Fibroblast of skin of left quadriceps (primary cell): Measurements from ENCODE around the gene KEL.
"Not testable (repeated sequence)": the region's sequence is repeated elsewhere in the genome, so short reads cannot be mapped to it uniquely, and the experiment has no call there.

Experiments
- DNase-seq, 2 experiments: peaks; one replicate each; pipeline ENCODE4 v3.0.0-alpha.2; 2013; ENCODE audit warnings: low read depth in 2 of 2

The KEL gene, protein sequence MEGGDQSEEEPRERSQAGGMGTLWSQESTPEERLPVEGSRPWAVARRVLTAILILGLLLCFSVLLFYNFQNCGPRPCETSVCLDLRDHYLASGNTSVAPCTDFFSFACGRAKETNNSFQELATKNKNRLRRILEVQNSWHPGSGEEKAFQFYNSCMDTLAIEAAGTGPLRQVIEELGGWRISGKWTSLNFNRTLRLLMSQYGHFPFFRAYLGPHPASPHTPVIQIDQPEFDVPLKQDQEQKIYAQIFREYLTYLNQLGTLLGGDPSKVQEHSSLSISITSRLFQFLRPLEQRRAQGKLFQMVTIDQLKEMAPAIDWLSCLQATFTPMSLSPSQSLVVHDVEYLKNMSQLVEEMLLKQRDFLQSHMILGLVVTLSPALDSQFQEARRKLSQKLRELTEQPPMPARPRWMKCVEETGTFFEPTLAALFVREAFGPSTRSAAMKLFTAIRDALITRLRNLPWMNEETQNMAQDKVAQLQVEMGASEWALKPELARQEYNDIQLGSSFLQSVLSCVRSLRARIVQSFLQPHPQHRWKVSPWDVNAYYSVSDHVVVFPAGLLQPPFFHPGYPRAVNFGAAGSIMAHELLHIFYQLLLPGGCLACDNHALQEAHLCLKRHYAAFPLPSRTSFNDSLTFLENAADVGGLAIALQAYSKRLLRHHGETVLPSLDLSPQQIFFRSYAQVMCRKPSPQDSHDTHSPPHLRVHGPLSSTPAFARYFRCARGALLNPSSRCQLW

DNA sequence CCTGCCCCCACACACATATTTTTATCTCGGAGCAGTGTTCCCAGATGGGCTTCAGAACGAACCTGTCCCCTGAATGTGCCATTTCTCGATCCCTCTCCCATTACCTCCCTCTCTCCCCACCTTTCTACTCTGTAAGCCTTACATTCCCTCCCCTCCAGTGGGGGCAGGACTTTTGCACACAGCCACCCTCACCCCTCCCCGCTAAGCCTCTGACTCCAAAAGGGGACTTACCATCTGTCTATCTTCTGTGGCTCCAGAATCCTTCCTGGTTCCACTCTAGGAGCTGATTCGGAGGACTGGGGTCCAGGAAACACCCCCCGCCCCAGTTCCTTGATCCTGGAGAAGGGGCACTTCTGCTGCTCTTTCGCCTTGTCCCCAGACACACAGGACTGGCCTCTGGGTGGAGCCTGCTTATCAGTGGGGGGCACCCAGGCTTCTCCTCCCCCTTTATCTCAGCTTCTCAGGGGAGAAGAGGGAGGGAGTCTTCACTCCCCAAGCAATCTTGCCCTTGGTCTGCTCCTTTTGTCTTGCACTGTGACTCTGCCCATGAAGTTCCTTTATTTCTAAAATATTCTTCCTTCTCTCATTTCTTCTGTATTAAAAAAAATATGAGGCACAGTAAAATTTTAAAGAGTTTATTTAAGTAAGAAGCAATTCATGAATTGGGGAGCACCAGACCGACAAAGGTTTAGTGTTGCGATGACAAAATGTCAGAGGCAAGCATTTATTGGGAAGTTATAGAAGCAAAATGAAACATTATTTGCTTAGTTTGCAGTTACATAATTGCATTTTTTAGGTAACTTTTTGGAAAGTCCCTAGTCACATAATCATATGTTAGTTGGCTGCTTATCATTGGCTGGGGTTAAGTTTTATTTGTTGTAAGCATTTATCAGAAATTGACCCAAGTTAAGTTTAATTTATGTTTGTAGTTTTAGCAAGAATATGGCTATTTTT is at the start of gene KEL:
Gene KEL, minus strand, starts transcription at position 391 of the 954 bp plus-strand sequence. Its CDS starts 157 bp downstream, at position 234.
- DNase-seq, result no peak

DNA sequence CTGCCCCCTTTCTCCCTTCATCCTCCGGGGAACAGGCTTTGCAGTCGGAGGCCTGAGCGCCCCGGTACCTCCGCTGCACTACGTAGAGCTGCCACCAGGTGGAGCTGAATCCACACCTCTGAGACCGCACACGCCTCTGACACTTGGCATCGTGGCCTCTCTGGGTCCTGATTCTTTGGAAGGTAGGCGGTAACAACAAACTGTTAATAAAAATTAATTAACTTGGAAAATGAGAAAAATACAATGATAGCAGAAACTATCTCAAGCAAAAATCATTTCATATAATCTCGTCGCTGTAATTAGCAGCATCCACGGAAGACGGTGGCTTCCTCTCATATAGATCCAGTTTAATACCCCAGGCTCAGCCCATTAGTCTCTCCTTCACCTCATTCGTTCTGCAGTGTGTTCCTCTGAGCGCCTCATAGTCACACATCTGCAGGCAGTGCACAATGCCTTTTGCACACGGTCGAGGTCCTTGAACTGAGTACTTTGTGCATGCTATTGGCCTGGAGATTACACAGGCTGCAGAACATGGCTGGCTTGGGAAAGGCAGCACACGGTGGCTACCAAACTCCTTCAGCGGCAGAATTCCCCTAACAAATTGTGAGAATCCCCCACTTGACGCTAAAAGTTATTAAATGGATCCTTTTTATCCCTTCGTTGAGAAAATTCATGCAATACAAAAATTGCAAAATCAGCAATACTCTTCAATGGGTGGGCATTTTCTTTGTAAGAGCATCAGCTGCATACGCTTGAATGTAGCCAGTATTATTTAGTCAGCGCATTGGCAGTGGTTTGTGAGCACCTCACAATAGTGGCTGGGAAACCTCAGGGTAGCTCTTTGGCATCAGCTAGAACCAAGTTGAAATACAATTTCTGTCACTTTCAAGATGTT is 46.1 kb upstream of the KEL start:
- DNase-seq, result peak in 1 of 2 experiments; percentile 21

DNA sequence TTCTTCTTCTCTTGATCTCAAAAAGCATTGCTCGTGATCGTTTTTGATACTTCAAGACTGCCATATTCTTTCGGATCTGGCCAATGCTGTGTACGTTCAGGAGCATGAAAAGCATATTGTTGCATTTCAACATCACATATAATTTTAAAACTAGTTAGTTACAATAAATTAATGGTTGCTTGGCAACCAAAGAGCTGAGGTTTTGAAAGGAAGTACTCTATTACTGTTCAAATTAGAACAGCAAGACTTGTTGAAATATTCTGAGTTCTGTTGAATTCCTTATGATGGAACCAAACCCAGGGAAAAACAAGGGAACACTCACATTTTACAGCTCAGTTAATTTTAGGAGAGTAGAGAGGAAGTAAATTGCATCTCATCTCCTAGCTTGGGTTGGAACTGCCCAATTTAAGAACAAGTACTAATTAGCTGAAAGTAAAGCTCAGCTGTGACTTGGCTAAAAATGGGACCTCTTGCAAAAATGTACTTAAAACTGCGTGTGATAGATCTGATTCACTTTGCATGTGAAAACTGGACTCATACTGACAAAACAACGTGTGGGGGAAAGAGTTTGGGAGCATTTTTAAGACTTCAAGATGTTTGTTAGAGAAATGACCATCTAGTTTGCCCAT is 43.6 kb upstream of the KEL start:
- no peak for DNase-seq

DNA sequence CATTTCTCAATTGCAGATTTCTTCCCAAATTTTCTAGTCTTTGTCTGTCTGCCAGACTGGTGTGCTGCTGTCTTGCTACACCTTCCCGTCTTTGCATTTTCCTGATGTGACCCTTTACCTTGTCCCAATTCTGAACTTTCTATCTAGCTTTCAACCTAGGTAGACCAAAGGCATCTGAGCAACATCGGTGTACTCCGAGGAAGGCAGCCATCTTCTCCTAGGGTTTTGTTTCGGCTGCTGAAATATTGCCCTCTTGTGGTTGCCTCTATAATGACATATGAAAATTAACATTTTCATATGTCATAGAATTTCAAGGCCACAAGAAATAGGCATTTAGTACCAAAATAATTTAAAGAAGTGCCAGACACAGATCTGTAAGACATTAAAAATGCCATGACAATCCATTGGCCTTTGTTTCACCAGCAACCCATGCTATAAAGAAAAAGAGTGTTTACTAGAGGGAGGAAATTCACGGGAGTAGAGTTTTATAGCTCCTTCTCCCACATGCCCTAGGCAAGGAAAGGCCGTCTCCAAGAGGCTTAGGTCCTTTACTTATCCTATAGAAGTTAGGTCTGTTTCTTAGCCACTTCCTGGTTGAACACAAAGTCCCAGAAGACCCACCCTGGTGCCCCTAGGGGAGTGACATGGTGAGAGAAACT is 41.4 kb upstream of the KEL start:
- peak in 1 of 2 experiments; percentile 11 for DNase-seq

DNA sequence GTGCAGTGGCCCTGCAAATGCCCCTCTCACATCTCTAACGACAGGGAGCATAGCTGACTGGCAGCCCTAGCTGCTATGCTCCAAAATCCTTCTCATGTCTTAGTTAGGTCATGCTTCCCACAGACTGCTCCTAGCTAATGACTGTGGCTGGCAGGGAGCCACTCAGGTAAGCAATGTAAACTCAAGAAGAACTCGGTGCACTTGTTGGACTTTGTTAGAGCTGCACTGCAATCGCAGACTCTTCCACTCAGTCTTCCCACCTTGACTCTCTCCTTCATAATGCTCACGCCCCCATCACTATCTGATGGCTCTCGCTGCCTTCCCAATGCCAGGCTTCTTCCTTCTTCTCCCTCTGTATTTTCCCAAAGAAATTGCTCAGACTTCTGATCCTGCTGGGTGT is 40.7 kb upstream of the KEL start:
- no peak for DNase-seq

DNA sequence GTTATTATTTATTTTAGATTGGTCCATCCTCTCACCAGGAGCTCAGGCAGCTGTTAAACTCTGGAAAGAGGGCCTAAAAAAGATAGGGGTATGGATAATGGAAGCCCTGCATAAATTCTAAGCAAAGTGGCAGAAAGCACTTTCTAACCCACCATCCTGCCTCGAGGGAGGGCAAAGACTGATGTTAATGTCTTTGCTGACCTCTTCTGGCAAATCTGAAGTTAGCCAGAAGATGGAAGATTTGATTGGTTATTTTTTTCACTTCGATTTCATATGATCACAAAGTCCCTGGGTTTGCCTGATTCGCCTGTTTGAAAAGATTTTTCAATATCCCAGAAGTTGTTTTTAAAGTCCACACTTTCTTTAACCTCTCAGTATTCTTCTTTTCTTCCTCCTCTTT is 39.9 kb upstream of the KEL start:
- no peak for DNase-seq

DNA sequence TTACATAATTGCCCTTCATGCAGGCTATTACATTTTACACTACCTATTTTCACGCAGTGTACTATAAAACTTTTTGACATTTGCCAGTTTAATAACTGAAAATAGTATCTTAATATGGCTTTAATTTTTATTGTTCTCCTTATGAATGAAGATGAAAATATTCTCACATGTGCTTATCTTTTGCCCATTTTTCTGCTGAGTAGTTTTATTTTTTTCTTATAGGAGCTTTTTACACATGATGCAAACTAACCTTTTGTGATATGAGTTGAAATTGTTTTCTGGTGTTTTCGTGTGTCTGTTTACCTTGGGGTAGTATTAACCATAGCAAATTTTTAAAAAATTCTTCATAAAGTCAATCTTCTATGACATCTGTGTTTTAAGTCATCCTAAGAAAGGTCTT is 38.5 kb upstream of the KEL start:
- DNase-seq, result no peak

DNA sequence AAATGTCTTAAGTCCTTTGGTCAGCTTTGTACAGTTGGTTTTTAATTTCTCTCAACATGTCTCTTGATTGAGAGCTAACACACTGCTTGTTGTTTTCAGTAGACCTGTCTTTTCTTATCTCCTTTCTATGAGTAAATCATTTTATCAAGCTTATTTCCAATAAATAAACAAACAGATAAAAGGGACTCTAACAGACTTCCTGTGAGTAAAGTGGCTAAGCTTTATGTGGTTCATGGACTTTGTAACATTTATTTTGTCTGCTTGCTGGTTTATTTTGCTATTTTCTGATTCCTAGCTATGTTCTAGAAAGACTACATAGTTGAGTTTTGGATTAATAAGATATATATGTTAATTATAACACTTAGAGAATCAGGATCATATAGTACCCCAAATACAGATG is 37.6 kb upstream of the KEL start:
- no peak for DNase-seq

DNA sequence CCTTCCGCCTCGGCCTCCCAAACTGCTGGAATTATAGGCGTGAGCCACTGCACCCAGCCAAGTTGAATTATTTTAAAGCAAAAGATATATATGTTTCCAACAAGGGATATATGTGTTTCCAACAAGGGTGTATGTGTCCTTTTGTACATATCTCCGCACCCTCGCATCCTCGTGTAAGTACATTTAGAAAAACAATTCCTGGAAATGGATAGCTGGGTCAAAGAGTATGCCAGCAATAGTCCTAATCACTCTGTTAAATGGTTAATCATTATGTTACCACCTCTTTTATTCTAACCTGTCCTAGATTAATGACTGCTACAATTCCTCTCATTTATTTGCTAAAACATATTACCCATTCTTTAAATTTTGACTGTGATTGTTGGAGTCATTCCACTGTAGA is 36.8 kb upstream of the KEL start:
- DNase-seq, result no peak

DNA sequence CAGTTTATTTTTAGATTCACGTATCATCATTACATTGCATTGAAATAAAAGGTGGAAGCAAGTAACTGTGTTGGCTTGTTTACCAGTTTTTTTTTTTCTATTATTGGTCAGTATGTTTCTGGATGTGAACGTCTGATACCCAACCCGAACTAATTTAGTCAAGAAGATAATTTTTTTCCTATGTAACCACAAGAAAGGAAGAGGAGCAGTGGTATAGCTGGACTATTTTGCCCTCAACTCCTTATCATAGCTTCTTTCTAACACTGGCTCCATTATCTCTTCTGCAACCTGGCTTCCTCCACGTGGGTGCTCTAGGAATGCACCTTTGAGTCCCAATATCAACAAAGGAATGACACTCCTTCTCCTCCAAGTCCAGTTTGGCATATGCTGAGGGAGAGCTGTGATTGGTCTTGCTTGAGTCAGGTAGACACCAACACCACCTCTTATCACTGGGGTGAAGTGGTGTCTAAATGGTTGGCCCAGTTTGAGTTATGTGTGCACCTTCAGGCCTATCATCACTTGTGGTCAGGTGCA is 35.4 kb upstream of the KEL start:
- no peak for DNase-seq

DNA sequence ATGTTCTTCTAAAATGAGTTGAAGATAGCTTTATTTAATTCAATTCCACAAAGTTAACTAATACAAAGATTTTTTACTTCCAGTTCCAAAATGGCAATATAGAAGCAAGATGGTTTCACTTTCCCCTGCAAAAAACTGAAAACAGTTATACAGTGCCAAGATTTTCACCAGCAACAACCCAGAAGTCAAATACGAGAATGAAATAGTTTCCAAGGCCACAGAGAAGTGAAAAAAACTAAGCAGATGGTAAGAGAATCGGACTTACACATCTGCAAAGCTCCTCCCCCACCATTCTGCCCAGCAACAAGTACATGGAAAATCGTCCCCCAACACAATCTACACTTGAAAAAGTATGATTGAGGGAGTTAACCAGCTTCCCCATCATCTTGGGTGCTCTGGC is 30.3 kb upstream of the KEL start:
- DNase-seq, result no peak

DNA sequence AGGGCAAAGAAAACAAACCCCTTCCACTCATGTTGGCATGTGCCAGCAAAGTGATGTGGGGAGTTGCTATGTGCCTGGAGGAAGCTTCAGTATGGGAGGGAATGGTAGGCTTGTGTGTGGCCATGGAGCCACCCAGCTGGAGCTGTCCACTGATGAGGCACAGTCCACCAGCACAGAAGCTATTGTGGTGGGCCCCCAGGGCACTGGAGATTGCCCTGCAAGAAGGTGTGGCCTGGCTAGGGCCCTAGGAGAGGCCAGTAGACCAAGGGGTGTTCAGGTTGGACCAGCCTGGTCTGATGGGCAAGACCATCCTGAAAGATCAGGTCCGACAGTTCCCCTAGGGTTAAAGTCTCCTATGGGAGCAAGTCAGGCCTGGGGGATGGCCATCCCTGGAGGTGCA is 22.1 kb upstream of the KEL start:
- no peak for DNase-seq

DNA sequence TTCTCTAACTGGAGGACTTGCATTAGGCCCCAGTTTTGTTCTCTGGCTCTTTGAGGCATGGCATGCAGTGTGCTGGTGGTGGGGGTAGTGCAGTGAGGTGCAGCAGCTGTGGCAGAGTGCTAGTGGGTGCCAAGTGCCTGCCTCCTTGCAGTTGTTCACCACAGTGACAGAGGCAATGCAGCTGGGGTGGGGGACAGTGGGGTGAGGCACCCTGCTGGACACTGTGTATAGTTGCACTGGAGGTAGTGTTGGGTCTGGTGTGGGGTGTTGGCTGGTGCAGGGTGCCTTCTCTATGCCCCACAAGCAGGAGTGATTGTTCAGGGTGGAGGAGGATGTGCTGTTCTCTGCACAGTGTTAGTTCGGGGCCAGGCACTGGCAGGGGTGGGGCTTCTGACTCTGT is 21.7 kb upstream of the KEL start:
- no peak for DNase-seq

DNA sequence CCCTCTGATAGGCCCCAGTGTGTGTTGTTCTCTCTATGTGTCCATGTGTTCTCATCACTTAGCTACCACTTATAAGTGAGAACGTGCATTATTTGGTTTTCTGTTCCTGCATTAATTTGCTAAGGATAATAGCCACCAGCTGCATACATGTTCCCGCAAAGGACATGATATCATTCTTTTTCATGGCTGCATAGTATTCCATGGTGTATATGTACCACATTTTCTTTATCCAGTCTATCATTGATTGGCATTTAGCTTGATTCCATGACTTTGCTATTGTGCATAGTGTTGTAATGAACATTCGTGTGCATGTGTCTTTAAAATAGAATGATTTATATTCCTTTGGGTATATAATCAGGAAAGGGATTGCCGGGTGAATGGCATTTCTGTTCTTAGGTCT is 16.2 kb upstream of the KEL start:
- not testable (repeated sequence) for DNase-seq

DNA sequence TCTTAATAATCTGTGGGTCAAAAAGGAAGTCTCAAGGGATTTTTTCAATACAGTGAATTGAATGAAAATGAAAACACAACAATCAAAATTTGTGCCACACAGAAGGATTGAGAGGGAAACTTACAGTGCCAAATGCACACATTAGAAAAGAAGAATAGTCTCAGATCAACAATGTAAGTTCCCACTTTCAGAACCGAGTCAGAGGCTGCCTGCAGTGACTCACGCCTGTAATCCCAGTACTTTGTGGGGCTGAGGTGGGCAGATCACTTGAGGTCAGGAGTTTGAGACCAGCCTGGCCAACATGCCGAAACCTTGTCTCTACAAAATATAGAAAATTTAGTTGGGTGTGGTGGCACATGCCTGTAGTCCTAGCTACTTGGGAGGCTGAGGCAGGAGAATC is 12.5 kb upstream of the KEL start:
- DNase-seq, result no peak

DNA sequence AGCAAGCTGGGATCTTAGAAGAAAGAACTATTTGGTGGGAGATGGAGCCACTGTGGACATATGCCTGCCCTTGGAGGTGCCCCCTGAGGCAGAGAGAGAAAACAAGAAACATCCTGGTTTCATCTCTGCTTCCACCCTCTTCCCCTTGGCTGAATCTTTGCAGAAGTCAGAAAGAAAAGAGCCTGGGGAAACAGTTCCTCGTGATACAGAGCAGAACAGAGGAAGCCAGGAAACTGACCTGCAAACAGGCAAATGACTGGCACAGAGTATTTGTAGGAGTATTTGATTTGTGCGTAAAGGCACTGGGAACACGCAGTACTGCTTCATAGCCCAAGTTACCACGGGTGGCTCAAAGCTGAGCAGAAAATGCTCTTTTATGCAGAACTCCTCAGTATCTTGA is 7.0 kb upstream of the KEL start:
- DNase-seq, result no peak

DNA sequence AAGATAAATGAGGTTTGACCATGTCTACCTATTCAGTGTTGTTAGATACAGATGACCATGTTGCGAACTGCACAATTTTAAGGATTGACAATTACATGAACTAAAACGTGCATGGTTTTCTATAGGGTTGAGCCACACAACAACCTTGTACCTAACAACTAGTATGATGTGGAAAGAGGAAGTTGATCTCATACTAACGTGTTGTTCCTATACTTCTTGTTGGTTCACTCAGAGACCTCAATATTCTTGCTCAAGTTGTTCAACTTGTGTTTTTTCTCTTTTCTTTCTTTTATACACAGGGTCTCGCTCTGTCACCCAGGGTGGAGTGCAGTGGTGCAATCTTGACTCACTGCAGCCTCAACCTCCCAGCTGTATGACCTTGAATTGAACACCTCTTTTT is 6.1 kb upstream of the KEL start:
- DNase-seq, result no peak

DNA sequence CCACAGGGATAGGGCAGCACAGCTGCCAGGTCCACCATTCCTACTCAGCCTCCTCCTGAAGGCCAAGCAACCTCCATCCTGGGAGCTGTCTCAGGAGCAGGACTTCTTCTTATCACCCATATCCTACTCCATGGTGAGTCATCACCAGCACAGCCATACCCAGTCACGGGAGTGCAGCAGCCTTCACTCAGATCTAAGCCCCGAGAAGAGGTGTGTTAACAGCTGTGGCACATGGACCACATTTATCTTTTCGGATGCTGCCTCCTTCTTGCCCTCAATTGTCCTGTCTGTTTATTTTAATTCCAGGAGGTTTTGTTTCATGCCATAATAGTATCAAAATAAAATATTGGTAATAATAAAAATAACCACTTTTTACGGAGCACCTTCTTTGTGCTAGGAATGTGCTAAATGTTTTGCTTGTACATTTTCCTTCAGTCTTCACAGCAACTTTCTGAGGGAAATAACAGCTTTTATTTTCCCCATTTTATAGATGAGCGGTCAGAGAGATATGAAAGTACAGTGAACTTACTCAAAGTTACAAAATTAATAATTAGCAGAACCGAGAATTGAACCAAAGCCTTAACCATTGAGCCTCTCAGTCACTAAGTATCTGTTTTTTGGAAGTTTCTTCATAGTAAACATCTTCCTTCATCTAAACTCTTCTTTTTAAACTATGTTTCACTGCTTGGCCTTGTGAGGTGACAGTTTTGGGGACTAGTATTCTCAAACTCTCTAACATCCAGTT is 2.5 kb upstream of the KEL start:
- no peak for DNase-seq

DNA sequence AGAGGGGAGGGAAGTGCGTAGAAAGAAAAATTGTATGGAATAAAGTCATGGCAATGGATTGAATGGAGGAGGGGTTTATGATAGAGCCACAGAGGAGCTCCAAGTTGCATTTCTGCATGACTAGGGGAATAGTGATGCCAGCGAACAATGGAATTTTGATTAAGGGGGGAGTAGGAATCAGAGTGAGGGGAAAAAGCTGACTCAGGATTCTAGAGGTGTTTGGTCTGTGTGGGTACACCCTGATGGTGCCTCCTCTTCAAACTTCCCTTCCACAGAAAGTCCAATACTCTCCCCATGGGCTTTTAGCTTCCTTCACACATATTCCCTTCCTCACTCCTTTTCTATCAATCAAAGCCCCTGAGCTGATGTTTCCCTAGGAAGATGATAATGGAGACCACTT is 1.8 kb upstream of the KEL start:
- no peak for DNase-seq
